ENCODE data around the gene SPANXN2. TPM values are rescaled to one million over a fixed set of nuclear protein-coding genes. Genes with fewer than 3 reads are reported as not detected.
A peak's percentile ranks its signal among the peaks of the same experiment; 100 is the strongest.
"Not testable (repeated sequence)": the region's sequence is repeated elsewhere in the genome, so short reads cannot be mapped to it uniquely, and the experiment has no call there.

The SPANXN2 gene, protein sequence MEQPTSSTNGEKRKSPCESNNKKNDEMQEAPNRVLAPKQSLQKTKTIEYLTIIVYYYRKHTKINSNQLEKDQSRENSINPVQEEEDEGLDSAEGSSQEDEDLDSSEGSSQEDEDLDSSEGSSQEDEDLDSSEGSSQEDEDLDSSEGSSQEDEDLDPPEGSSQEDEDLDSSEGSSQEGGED
- polyA plus RNA-seq (2014; cell fraction: cytosol; rRNA removed): not detected in 2 replicates
- polyA plus RNA-seq (2014; cell fraction: nucleus; rRNA removed): not detected in 2 replicates

DNA sequence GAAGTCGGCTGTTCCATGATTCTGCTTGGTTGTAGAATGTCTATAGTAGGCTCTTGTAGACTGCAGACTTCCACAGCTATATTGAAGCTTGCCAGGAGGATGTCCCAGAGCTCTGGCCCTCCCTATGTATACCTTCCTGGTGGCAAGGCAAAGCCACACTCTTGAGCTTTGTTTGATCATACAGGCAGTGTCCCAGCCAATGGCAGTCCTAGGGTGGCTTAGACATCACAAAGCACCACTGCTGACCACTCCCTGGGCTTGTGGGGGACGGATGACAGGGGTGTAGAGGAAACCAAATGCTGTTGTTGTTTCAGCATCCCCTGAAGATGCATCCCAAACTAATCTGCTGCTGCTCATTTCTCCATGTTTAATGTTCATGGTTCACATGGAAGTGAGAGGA, at the start of gene SPANXN2:
Gene SPANXN2 (minus strand): TSS at position 101 of the 400 bp plus-strand sequence. CDS start 84 bp downstream, at position 17.
- DNase-seq (ENCODE audit: low spot score): not testable (repeated sequence)

DNA sequence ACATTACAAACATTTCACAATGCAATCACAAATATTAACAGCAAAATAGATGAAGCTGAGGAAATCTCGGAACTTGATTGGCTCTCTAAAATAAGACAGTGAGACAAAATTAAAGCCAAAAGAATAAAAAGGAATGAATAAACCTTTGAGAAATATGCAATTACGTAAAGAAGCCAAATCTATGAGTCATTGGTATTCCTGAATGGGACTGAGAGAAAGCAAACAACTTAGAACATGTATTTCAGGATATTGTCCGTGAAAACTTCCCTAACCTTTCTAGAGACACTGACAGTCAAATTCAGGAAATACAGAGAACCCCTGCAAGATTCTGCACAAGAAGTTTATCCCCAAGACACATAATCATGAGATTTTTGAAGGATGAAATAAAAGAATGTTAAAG, 48.4 kb upstream of the SPANXN2 start:
- no peak for DNase-seq (ENCODE audit: low spot score)

DNA sequence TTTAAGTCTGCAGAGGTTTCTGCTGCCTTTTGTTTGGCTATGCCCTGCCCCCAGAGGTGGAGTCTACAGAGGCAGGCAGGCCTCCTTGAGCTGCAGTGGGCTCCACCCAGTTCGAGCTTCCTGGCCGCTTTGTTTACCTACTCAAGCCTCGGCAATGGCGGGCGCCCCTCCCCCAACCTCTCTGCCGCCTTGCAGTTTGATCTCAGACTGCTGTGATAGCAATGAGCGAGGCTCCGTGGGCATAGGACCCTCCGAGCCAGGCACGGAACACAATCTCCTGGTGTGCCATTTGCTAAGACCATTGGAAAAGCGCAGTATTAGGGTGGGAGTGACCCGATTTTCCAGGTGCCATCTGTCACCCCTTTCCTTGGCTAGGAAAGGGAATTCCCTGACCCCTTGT, 47.2 kb upstream of the SPANXN2 start:
- DNase-seq (ENCODE audit: low spot score): not testable (repeated sequence)

DNA sequence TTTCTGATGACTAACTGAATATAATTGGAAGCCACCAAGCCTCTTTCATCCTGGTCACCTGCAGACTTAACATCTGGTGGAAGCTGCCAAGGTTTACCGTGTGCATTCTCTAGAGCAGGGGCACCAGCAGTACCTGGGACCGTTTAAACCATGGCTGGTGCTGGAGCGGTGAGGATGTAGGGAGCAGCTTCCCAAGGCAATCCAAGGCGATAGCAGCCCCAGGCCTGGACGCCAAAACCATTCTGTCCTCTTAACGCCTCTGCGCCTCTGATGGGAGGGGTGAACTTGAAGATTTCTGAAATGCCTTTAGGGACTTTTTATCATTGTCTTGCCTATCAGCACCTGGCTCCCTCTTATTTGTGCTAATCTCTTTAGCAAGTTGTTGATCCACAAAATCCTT, 37.3 kb upstream of the SPANXN2 start:
- no peak for DNase-seq (ENCODE audit: low spot score)

DNA sequence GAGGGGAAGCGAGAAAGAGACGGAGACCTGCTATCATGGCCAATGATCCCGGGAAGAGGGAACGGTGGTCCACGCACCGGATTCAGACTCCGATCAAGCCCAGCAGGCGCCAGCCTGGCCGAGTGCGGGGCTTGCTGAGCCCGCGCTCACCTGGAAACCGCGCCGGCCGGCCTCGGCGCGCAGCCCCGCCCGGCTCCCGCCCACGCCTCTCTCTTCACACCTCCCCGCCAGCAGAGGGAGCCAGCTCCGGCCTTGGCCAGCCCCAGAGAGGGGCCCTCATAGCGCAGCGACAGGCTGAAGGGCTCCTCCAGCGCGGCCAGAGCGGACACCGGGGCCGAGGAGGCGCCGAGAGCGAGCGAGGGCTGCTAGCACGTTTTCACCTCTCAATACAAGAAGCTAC, 36.8 kb upstream of the SPANXN2 start:
- no peak for DNase-seq (ENCODE audit: low spot score)

DNA sequence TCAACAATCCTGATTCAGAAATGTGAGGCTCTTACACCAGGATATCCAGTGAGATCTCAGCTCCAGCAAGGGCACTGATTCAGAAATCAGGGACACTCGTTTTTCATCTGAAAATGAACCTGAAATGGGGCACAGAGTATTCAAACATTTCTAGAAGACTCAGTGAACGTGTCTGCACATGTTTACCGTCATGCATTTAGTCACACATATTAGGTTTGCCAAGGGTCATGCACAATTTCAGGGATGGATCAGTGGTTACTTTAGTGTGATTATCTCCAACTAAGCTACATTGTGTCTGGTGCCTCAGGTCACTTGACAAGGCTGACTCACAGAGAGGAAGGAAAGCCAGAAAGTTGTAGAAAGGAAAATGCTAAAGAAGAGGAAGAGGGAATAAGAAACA, 33.6 kb upstream of the SPANXN2 start:
- DNase-seq (ENCODE audit: low spot score): no peak

DNA sequence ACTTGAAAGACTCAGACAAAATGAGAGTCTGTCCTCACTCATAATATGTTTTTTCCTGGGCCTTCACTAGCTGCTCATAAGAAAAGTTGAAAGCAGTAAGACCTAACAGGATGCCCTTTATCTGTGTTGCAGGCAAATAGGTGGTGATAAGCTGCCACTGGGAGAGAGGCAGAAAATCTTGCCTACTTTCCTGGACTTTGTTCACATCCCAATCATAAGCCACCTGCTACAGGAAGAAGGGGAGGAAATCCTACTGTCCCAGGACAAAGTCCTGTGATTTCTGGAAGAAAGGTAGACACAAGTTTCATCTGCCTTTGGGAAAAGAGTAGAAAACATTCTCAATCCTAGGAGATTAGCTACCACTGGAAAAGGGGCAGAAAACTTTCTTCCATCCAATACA, 13.3 kb upstream of the SPANXN2 start:
- no peak for DNase-seq (ENCODE audit: low spot score)

DNA sequence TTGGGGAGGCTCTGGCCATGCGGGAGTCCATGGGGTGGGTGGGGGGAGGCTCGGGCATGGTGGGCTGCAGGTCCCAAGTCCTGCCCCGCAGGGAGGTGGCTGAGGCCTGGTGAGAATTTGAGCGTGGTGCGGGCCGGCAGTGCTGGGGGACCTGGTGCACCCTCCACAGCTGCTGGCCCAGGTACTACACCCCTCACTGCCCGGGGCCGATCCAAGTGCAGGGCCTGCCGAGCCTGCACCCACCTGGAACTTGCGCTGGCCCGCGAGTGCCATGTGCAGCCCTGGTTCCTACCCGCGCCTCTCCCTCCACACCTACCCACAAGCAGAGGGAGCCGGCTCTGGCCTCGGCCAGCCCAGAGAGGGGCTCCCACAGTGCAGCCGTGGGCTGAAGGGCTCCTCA, 5.7 kb upstream of the SPANXN2 start:
- no peak for DNase-seq (ENCODE audit: low spot score)

DNA sequence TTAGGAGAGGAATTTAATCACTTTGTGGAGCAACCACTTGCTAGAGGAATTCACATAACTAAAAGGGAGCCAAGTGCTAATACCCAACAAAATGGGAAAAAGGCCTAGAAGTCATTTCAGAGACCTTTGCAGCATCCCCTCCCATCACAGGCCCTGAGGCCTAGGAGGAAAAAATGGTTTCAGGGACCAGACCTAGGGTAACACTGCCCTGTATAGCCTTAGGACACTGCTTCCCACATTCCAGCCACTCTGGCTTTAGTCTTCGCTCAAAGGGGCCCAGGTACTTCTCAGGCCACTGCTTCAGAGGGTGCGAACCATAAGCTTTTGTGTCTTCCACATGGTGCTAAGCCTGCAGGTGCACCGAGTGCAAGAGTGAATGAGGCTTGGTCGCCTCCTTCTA, 19.1 kb downstream of the SPANXN2 start:
- no peak for DNase-seq (ENCODE audit: low spot score)

DNA sequence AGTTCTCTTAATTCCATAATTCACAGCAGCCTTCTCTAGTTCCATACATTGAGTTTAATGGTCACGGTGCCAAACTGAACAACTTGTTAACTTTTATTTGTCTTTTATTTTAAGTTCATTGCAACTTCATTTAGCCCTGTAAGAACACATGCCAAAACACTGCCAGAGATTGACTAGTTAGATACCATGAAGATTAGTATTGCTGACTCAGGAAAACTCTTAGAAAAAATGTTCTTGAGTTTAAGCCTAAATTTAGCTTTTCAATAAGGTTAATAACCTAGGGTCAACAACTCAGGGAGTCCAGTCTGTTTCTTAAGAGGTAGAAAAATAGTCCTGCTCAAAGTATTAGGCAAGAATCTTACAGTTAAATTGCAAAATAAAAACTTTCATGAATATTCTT, 25.7 kb downstream of the SPANXN2 start:
- no peak for DNase-seq (ENCODE audit: low spot score)

DNA sequence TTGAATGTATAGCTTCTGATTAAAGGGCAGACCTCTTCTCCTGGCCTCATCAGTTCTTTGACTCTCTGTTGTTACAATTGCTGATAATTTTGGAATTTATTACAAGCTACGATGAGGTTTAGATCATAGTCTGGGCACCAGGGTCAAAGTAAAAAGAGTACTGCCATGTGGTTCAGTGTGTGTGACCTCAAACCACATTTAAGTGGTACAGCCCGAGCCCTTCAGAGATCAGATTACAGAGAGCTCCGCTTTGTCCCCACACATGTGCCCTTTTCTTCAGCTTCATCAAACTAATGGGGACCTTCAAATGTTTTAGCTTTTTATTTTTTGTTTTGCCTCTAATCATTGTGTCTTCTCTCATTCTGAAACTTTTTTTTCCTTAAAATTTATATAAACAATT, 37.1 kb downstream of the SPANXN2 start:
- DNase-seq (ENCODE audit: low spot score): no peak

DNA sequence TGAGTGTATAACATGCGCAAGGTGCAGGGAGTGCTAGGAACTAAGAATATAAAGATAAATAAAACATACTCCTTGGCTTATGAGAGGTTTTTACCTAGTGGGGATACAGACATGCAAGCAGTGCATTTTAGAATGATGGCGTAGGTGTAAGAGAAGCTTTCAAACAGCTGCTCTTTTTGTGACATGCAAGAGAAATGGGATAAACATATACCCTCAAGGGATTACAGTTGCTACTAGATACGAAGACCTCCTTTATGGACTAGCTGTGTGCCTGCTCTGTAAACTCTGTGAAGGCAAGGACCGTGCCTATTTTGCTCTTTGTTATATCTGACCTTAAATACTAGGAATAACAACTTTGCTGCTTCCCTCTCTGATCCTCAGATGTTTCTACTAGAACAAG, 45.6 kb downstream of the SPANXN2 start:
- DNase-seq (ENCODE audit: low spot score): no peak

DNA sequence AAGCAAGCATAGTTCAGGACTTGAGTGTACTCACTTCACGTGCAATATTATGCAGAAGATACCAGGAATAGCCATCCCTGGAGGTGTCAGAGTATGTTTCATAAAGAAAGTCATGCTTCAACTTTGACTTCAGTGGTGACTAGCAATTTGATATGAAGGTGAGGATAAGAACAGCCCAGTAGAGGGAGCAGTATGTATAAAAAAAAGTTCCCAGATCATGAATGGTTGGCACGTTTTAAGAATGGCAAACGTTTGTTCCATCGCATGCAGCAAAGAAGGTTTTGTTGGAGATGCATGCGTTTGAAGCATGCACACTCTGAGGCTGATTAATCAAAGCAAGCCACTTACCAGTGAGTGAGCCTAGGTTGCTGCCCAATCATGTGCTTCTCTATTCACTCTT, 51.2 kb downstream of the SPANXN2 start:
- DNase-seq (ENCODE audit: low spot score): no peak

DNA sequence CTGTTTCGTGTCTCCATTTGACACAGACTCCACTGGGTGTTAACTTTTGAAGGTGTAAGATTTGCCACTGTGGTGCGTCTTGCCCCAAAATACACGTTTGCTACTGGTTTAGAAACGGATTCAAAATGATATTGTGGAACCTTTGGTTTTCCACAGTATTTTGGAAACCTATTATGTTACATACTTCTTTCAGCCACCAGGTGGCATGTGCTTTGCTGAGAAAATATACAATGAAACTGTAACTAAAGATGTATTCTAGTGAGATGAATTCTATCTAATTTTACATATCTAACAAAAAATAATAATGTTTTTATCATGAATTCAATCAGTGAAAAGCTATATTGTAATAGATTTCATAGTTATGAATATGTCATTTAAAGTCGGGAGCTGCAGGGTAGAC, 56.2 kb downstream of the SPANXN2 start:
- DNase-seq (ENCODE audit: low spot score): peak; percentile 3

DNA sequence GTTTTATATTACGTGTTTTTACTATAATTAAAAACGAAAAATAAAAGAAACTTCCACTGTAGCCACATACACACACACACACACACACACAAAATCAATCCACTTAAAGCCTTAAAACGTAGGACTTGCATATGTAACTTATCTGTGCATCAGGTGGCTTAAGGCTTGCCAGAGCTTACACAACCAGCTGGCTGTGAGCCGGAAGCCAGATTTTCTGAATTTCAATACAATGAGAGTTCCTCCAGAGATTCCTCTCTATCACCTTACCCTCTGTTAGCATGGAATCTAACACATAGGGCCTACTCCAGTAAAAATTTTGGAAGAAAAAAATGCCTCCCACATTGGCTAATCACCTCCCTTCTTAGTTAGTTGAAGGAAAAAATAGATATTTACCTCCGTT, 56.8 kb downstream of the SPANXN2 start:
- no peak for DNase-seq (ENCODE audit: low spot score)
